Activated CD4-positive, alpha-beta memory T cell treated with anti-CD3 and anti-CD28 coated beads, Interleukin-2, amount 10 ng/mL, durations not matched to agents 7 days and 5 days (primary cell): ENCODE results near the gene KLK11. TPM values are rescaled to one million over a fixed set of nuclear protein-coding genes. Genes with fewer than 3 reads are reported as not detected.
A peak's percentile ranks its signal among the peaks of the same experiment; 100 is the strongest.

Source experiments
- CTCF ChIA-PET: fragments of 350-600 bp; sonication (Branson Sonifier 250); formaldehyde crosslinking; loops from one replicate; lab custom pipeline; 2021; ENCODE audit warnings: antibody characterized with exemption, inconsistent platforms; lab: Charles Lee
- POLR2A ChIA-PET: fragments of 350-600 bp; sonication (Branson Sonifier 250); formaldehyde crosslinking; loops from one replicate; lab custom pipeline; 2021; ENCODE audit warnings: antibody characterized with exemption; lab: Charles Lee
- DNase-seq: peaks from one replicate; pipeline ENCODE4 v3.0.0-alpha.2; 2020
- H3K27ac Mint-ChIP-seq: one replicate; pipeline ENCODE4 v1.8.0; 2021; ENCODE audit warnings: mild to moderate bottlenecking, mixed read lengths
- H3K27me3 Mint-ChIP-seq: one replicate; pipeline ENCODE4 v1.8.0; 2021; ENCODE audit warnings: mixed read lengths
- H3K36me3 Mint-ChIP-seq: one replicate; pipeline ENCODE4 v1.8.0; 2021; ENCODE audit warnings: low read depth, mixed read lengths
- H3K4me1 Mint-ChIP-seq: one replicate; pipeline ENCODE4 v1.8.0; 2021; ENCODE audit warnings: mixed read lengths
- H3K4me3 Mint-ChIP-seq: one replicate; pipeline ENCODE4 v1.8.0; 2021; ENCODE audit warnings: mild to moderate bottlenecking, mixed read lengths
- H3K9me3 Mint-ChIP-seq: one replicate; pipeline ENCODE4 v1.8.0; 2021; ENCODE audit warnings: mixed read lengths
- total RNA-seq, 2 experiments: library from RNA; stranded (reverse); gene quantifications; one replicate each; pipeline ENCODE4 v1.2.3, GENCODE V29; 2021

The KLK11 gene
- total RNA-seq, 2 experiments from 2014 or later, result not detected

DNA sequence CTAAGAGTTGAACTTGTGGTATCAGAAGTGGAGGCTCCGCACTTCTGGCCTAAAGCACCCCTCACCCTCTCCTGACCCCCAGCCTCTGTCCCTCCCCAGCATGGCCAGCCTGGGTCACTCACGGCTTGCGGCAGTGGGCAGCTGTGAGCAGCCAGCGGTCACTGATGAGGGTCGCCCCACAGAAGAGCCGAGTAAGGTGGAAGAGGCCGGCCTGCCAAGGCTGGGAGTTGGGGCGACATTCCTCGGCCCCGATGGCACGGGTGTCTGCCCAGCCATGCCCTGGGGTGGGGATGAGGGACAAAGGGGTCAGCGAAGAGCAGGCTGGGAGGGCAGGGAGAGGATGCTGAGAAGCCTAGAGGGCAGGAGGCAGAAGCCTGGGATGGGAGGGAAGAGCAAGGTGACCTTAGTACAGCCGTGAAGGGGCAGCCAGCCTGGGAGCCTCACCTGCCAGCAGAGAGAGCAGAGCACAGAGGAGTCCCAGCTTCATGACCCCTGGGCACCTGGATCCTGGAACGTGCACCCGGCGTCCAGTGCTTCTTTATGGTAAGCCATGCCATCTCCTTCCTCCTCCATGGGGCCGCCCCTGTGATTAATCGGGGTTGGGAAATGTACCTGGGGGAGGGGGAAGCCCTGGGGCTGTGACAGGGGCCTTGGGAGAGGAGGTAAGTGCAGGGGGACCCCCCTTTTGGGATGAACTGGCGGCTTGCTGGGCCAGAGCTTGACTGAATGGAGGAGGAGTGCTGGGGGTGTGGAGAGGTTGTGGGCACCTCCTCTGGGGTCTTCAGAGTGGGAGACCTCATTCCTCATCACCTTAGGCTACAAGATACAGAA, 17.1 kb downstream of the KLK11 start:
- H3K36me3 Mint-ChIP-seq, result no peaks in the 10 kb centered on the region
- no peak overlapping the region for H3K4me3 Mint-ChIP-seq
- H3K9me3 Mint-ChIP-seq, result no peaks in the 10 kb centered on the region
- POLR2A ChIA-PET, result no interaction called here
- no peak for DNase-seq
- no peak overlapping the region for H3K27ac Mint-ChIP-seq
- H3K4me1 Mint-ChIP-seq, result peaks cover 4% of the 10 kb centered on the region
- H3K27me3 Mint-ChIP-seq, result peaks cover 13% of the 10 kb centered on the region
- CTCF ChIA-PET, result no interaction called here

DNA sequence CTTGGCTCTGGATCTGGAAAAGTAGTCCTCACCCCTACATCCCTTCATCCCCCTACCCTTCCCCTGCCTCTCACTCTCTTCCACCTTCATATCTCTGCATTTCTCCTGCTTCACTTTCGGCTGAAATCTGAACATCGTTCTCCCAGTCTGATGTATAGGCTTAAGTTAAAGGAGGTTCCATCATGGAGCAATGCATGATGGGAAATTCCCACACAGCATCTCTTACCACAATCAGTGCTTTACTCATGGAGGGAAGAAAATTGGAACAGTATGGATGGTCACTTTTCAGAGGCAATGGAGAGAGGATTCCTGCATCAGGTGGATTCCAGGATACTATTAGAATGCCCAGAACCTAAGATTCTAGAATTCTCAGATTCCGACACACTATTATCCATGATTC, 18.9 kb downstream of the KLK11 start:
- Mint-ChIP-seq H3K27me3 (peaks cover 6% of the 10 kb centered on the region), H3K36me3 (no peaks in the 10 kb centered on the region), H3K9me3 (no peaks in the 10 kb centered on the region), H3K4me1 (no peaks in the 10 kb centered on the region), H3K27ac (no peak overlapping the region), H3K4me3 (no peak overlapping the region)
- CTCF ChIA-PET, result no interaction called here
- DNase-seq, result no peak
- POLR2A ChIA-PET, result no interaction called here

DNA sequence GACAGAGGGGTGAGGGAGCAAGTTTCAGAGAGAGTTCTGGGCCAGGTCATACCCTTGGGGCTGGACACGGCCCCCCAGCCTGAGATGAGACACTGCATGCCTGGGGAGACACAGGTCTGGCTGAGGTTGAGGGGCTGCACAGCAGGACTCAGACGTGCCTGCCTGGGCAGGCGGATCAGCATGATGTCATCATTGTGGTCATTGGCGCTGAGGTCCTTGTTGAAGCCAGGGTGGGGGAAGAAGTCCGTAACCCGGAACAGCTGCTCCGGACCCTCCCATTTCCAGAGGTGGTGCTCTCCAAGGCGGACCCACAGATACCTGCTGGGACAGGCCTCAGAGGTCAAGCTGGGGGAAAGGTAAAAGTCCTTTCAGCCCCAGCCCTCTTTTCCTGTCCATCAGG, 20.0 kb downstream of the KLK11 start:
- POLR2A ChIA-PET, result no interaction called here
- Mint-ChIP-seq H3K27me3 (peaks cover 6% of the 10 kb centered on the region), H3K4me3 (no peak overlapping the region), H3K4me1 (no peaks in the 10 kb centered on the region), H3K9me3 (no peaks in the 10 kb centered on the region), H3K27ac (no peak overlapping the region), H3K36me3 (no peaks in the 10 kb centered on the region)
- CTCF ChIA-PET, result no interaction called here
- DNase-seq, result no peak

DNA sequence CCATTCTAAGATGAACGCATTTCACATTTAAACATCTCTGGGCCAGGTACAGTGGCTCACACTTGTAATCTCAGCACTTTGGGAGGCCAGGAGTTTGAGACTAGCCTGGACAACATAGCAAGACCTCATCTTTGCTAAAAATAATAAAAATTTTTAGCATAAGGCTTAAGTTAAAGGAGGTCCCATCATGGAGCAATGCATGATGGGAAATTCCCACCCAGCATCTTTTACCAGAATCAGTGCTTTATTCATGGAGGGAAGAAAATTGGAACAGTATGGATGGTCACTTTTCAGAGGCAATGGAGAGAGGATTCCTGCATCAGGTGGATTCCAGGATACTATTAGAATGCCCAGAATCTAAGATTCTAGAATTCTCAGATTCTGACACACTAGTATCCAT, 21.2 kb downstream of the KLK11 start:
- no peaks in the 10 kb centered on the region for H3K36me3 Mint-ChIP-seq
- H3K4me3 Mint-ChIP-seq, result no peak overlapping the region
- H3K4me1 Mint-ChIP-seq, result no peaks in the 10 kb centered on the region
- no peak for DNase-seq
- ChIA-PET CTCF (no interaction called here), POLR2A (no interaction called here)
- H3K27me3 Mint-ChIP-seq, result peaks cover 4% of the 10 kb centered on the region
- H3K9me3 Mint-ChIP-seq, result no peaks in the 10 kb centered on the region
- no peak overlapping the region for H3K27ac Mint-ChIP-seq

DNA sequence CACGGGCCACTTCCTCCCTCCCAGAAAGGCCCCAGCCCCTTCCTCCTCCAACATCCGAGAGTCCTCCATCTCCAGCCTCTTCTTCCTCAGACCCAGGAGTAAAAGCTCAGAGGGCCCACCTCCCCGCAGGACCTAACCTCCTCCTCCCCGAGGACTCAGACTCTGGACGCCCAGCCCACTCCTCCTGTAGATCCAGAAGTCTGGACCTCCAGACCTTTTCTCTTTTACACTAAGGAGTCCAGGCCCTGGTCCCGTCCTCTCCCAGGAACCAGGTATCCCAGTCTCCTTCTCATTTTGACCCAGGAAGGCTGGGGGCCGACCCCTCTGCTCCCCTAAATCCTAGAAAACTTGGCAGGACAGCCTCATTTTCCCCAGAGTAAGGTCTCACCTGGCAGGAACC, 23.1 kb downstream of the KLK11 start:
- ChIA-PET POLR2A (no interaction called here), CTCF (no interaction called here)
- no peak overlapping the region for H3K4me3 Mint-ChIP-seq
- no peaks in the 10 kb centered on the region for H3K36me3 Mint-ChIP-seq
- no peaks in the 10 kb centered on the region for H3K27me3 Mint-ChIP-seq
- H3K27ac Mint-ChIP-seq, result no peak overlapping the region
- H3K9me3 Mint-ChIP-seq, result no peaks in the 10 kb centered on the region
- DNase-seq, result no peak
- H3K4me1 Mint-ChIP-seq, result no peaks in the 10 kb centered on the region

DNA sequence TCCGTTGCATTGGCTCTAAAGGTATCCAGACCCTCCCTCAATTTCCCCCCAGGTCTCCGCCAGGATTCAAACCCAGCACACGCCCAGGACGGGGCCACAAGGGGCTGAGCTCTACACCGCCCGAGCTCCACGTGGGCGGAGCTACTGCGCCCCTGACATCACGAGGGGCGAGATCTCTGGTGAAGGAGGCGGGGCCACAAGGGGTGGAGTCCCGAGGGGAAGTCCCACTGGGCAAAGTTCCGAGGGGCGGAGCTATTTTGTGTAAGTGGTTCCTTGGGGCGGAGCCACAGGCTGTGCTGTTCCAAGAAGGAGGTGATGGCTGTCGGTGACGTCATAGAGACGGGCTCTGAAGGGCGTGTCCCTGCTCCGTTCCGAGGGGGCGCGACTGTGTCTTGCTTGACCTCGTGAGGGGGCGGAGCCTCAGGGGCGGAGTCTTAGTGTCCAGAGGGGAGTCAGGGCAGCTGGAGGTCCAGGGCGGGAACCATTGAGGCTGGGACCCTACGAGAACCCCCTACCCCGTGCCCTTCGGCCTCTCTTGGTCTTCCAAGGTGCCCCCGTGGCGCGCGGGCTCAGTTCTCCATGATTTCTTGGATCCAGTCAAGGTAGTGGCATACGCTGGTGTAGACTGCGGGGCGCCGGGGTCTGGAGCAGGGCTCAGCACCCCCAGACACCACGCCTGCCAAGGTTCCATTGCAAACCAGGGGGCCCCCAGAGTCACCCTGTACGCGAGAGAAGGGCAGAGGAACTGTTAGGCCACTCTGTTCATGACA, 23.7 kb downstream of the KLK11 start:
- CTCF ChIA-PET, result interaction anchor here (0.6 to 0.9 kb wide), 2 partner anchors 81 to 166 kb away, joined by 3 read pairs; no protein-coding TSS in a partner anchor
- POLR2A ChIA-PET, result no interaction called here

DNA sequence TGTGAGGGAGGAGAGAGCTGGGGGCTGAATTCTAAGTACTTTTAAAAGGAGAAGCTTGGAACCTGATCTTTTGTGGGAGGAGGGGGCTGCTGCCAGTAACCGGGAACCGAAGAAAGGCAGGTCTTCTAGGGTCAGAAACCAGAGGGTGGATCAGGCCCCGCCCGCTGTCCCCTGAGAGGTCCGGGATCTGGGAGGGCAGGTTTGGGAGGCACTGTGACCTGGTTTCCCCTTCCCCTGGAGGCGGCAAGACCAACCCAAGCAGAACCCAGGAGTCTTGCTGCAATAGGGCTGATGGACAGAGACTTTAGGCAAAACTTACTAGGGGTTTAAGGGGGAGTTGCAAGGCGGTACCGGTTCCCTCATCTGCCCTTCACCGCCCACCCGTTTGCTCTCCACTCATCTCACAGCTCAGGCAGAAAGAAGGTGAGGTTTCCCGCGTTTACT, 24.3 kb downstream of the KLK11 start:
- Mint-ChIP-seq H3K27me3 (no peaks in the 10 kb centered on the region), H3K9me3 (no peaks in the 10 kb centered on the region), H3K4me1 (no peaks in the 10 kb centered on the region), H3K4me3 (no peak overlapping the region), H3K36me3 (no peaks in the 10 kb centered on the region), H3K27ac (no peak overlapping the region)
- no peak for DNase-seq
- CTCF ChIA-PET, result interaction anchor here (0.9 kb wide), 1 partner anchor 80 kb away, joined by 3 read pairs; no protein-coding TSS in a partner anchor
- POLR2A ChIA-PET, result no interaction called here

More for the DNA sequence above, 23.7 kb downstream of the KLK11 start:
- no peaks in the 10 kb centered on the region for H3K4me1 Mint-ChIP-seq
- DNase-seq, result peak; percentile 30
- no peaks in the 10 kb centered on the region for H3K36me3 Mint-ChIP-seq
- no peak overlapping the region for H3K4me3 Mint-ChIP-seq
- H3K9me3 Mint-ChIP-seq, result no peaks in the 10 kb centered on the region
- H3K27ac Mint-ChIP-seq, result no peak overlapping the region
- H3K27me3 Mint-ChIP-seq, result no peaks in the 10 kb centered on the region

DNA sequence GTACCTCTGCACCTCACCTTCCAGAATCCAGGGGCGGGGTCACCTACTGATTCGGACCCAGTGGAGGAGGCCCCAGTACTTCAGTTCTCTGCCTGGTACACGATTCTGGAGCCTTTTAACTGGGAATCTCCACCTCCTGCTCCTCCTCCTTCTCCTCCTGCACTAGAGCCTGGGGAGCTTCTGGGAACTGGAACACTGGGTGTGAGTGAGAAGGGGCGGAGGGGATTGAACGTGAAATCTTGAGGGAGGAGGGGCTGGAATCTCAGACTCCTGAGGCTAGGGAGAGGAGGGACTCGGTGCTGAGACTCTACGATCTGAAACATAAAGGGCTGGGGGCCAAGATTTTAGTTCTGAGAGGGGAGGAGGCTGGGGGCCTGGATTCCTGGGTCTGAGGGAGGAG, 24.9 kb downstream of the KLK11 start, which contains the start of gene KLK8:
Gene KLK8, minus strand, starts transcription at position 90 of the 400 bp plus-strand sequence. CDS start 437 bp downstream, outside the sequence.
- H3K4me1 Mint-ChIP-seq, result no peaks in the 10 kb centered on the region
- no peak within 1 kb of the TSS for H3K27ac Mint-ChIP-seq
- no peaks in the 10 kb centered on the region for H3K27me3 Mint-ChIP-seq
- H3K9me3 Mint-ChIP-seq, result no peaks in the 10 kb centered on the region
- POLR2A ChIA-PET, result no interaction called here
- H3K36me3 Mint-ChIP-seq, result no peaks in the 10 kb centered on the region
- CTCF ChIA-PET, result no interaction called here
- no peak for DNase-seq
- H3K4me3 Mint-ChIP-seq, result no peak within 1 kb of the TSS

DNA sequence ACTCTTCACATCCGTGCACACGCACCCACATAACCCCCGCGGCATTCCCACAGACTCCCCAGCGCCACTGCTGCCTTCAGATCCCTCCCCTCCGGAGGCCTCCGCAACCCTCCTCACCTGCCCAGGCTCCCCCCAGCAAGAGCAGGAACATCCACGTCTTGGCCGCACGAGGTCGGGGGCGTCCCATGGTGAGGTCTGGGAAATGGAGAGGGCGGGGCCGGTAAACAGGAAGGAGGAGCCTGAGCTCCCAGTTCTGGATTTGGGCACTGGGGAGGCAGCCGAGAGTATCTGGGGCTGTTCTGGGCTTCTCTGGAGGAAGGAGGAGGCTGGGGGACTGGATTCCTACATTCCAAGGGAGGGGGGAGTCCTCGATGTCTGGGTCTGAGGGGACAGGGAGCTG, 25.4 kb downstream of the KLK11 start:
- H3K27ac Mint-ChIP-seq, result no peak overlapping the region
- no peaks in the 10 kb centered on the region for H3K4me1 Mint-ChIP-seq
- H3K27me3 Mint-ChIP-seq, result no peaks in the 10 kb centered on the region
- CTCF ChIA-PET, result no interaction called here
- no peak overlapping the region for H3K4me3 Mint-ChIP-seq
- no peaks in the 10 kb centered on the region for H3K36me3 Mint-ChIP-seq
- POLR2A ChIA-PET, result no interaction called here
- no peak for DNase-seq
- H3K9me3 Mint-ChIP-seq, result no peaks in the 10 kb centered on the region

DNA sequence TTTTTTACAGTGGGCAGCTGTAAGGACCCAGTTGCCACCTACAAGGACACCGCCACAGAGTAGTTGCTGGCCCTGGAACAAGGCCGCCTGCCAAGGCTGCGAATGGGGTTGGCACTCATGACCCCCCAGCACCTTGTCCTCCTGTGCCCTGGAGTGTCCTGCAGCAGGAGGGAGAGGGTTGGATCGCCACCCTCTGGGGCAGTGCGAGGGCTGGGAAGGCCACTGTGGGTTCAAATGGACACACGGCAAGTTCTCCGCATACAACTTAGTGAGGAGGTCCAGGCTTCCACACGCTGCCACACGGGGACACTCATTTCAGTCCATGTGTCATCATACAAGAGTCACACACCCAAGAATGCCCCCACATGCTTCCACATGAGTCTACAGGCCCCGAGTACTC, 26.0 kb downstream of the KLK11 start:
- Mint-ChIP-seq H3K27me3 (no peaks in the 10 kb centered on the region), H3K27ac (no peak overlapping the region), H3K36me3 (no peaks in the 10 kb centered on the region), H3K9me3 (no peaks in the 10 kb centered on the region), H3K4me3 (no peak overlapping the region), H3K4me1 (no peaks in the 10 kb centered on the region)
- CTCF ChIA-PET, result no interaction called here
- DNase-seq, result no peak
- POLR2A ChIA-PET, result no interaction called here

DNA sequence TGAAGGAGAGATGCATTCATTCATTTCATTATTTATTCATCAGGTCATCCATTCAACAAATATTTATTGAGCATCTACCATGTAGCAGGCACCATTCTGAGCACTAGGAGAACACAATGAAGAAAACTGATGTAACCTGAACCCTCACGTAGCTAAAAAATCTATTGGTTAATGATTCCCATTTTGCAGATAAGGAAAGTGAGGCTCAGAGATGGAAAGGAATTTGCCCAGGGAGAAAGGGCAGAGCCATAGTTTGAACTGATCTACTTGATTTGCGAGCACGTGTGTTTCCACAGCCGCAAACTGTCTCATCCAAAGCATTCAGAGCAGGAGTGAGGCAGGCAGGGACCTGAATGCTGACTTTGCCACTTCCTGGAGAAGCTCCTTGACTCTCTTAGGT, 27.7 kb downstream of the KLK11 start:
- no peak for DNase-seq
- ChIA-PET CTCF (no interaction called here), POLR2A (no interaction called here)
- H3K4me1 Mint-ChIP-seq, result no peaks in the 10 kb centered on the region
- H3K4me3 Mint-ChIP-seq, result no peak overlapping the region
- H3K36me3 Mint-ChIP-seq, result no peaks in the 10 kb centered on the region
- H3K27me3 Mint-ChIP-seq, result no peaks in the 10 kb centered on the region
- no peak overlapping the region for H3K27ac Mint-ChIP-seq
- H3K9me3 Mint-ChIP-seq, result peaks cover 2% of the 10 kb centered on the region

DNA sequence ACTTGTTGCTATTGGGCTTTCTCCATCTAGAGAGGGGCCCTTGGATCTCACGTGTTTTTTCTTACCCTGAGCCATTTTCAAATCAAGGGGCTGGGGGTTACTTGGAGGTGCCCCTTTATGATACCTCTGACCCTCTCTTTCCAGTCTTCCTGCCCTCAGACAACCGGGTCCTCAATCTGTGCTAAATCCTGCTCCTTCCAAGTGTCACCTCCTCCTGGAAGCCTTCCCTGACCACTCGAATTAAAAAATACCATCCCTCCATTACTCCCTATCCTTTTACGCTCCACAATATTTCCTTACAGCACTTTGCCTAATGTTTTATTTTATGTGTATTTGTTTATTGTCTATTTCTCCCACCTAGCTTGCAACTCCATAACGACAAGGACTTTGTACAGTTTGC, 28.4 kb downstream of the KLK11 start:
- ChIA-PET CTCF (no interaction called here), POLR2A (no interaction called here)
- no peak overlapping the region for H3K27ac Mint-ChIP-seq
- H3K27me3 Mint-ChIP-seq, result no peaks in the 10 kb centered on the region
- H3K9me3 Mint-ChIP-seq, result peaks cover 2% of the 10 kb centered on the region
- no peak for DNase-seq
- H3K4me1 Mint-ChIP-seq, result no peaks in the 10 kb centered on the region
- no peak overlapping the region for H3K4me3 Mint-ChIP-seq
- H3K36me3 Mint-ChIP-seq, result no peaks in the 10 kb centered on the region

DNA sequence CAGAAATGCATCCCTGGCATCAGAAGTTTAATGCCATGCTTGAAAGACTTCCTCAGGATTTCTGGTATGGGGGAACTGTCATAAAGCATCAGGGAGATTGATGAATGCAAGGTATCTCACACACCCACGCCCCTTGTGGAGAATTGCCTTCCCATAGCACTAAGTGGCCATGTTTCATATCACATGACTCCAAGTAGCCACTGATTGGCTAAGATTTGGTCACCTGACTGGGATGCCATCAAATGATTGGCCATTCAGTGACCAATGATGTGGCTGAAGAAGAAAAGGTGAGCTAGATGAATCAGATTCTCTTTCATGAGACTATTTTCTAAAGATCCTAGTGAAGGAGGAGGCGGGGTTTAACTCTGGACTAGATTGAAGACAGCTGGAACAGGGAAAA, 32.3 kb downstream of the KLK11 start:
- H3K4me3 Mint-ChIP-seq, result no peak overlapping the region
- POLR2A ChIA-PET, result no interaction called here
- peaks cover 2% of the 10 kb centered on the region for H3K9me3 Mint-ChIP-seq
- H3K36me3 Mint-ChIP-seq, result no peaks in the 10 kb centered on the region
- CTCF ChIA-PET, result no interaction called here
- DNase-seq, result no peak
- no peak overlapping the region for H3K27ac Mint-ChIP-seq
- peaks cover 14% of the 10 kb centered on the region for H3K27me3 Mint-ChIP-seq
- no peaks in the 10 kb centered on the region for H3K4me1 Mint-ChIP-seq
